ENCODE results near the gene LSAMP. TPM values are rescaled to one million over a fixed set of nuclear protein-coding genes. Genes with fewer than 3 reads are reported as not detected.

LSAMP gene
- total RNA-seq, 1 experiment from 2014 or later, result 0.90 TPM

DNA sequence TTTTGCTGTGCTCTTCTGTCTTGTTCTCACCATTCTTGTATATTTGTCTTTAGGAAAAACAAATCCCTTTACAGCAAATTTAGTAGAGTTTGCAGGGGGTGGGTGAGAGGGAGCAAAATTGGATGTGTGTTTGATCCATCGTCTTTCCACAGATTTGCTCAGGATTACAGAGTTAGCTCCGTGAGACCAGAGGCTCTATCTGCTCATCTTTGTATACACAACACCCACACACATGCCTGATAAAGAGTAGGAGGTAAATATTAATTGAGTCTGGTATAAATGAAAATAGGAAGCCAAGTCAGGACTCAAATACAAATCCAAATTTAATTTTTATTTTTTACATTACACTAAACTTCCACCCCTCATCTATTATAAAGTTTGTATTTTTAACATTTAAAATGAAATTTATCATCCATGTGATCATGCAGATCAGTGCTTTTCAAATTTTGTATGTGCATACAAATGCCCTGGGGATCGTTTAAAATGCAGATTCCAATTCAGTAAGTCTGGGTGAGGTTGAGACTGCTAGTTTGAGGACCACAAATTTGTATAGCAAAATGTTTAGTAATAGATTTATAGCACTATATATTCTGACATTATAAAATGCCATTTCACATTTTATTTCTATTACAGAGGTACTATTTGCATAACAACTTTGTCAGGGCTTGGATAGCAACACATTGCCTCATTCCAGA is 326.7 kb downstream of the LSAMP start:
- TF ChIP-seq CTCF (conservative IDR thresholded peaks at IDR 0.05), result no peak
- Histone ChIP-seq H2BK12ac (ENCODE audit: insufficient read length, low read depth, low read length) (no peak overlapping the region), H2BK5ac (ENCODE audit: insufficient read length, low read length) (no peak overlapping the region), H3K4ac (ENCODE audit: low read depth, low read length) (no peak overlapping the region), H3K27ac (ENCODE audit: insufficient read length, low read depth, low read length) (no peak overlapping the region), H4K20me1 (ENCODE audit: control insufficient read depth, insufficient read depth, insufficient read length) (no peaks in the 10 kb centered on the region), H4K91ac (ENCODE audit: insufficient read length, low read depth, low read length) (no peak overlapping the region), H4K8ac (replicated peaks; ENCODE audit: insufficient read length, low read depth, low read length) (no peak overlapping the region), H3K79me2 (ENCODE audit: insufficient read depth, low read length) (no peaks in the 10 kb centered on the region), H3K79me1 (ENCODE audit: insufficient read depth, low read depth, low read length, poor library complexity, severe bottlenecking) (no peaks in the 10 kb centered on the region), H2AFZ (ENCODE audit: low read length) (no peak overlapping the region), H3K9me3 (ENCODE audit: control insufficient read depth, low read depth, low read length) (no peaks in the 10 kb centered on the region), H3K27me3 (ENCODE audit: insufficient read depth, low read length) (no peaks in the 10 kb centered on the region), H3K23me2 (ENCODE audit: insufficient read length, low read depth, low read length, poor library complexity, severe bottlenecking) (no peaks in the 10 kb centered on the region), H2BK120ac (ENCODE audit: low read depth, low read length, poor library complexity, severe bottlenecking) (no peak overlapping the region), H2BK20ac (ENCODE audit: low read depth, low read length, poor library complexity, severe bottlenecking) (no peak overlapping the region), H3T11ph (ENCODE audit: low read length) (no peak overlapping the region), H3K4me1 (ENCODE audit: insufficient read depth, low read length) (no peaks in the 10 kb centered on the region; the same call in 1 of the 2 replicates), H4K5ac (ENCODE audit: insufficient read length, low read depth, low read length) (no peak overlapping the region), H3K9ac (ENCODE audit: extremely low read depth, insufficient read length, low read length) (no peak overlapping the region), H3K18ac (ENCODE audit: insufficient read length, low read depth, low read length) (no peak overlapping the region), H3K56ac (ENCODE audit: insufficient read length, low read depth, low read length) (no peak overlapping the region), H3K14ac (ENCODE audit: insufficient read depth, low read length) (no peak overlapping the region), H2BK15ac (ENCODE audit: low read depth, low read length) (no peak overlapping the region), H2AK5ac (ENCODE audit: insufficient read length, low read length) (no peak overlapping the region), H3K4me2 (ENCODE audit: insufficient read depth, insufficient read length, low read length) (no peak overlapping the region), H3K23ac (ENCODE audit: insufficient read length, low read depth, low read length) (no peak overlapping the region)
- Mint-ChIP-seq H3K36me3 (ENCODE audit: insufficient read depth in 1 of 3, low read depth in 3 of 3) (peaks cover 0 to 2% (median 0%) of the 10 kb centered on the region in 3 experiments; a peak in 1 of 7 replicates), H3K27ac (peak overlapping the region in 2 of 3 experiments; percentile 7 to 30; a peak in 3 of 7 replicates), H3K4me1 (peaks cover 24 to 27% of the 10 kb centered on the region in 2 experiments), H3K27me3 (ENCODE audit: low read depth) (no peaks in the 10 kb centered on the region), H3K9me3 (no peaks in the 10 kb centered on the region), H3K4me3 (no peak overlapping the region)
- no CpG with 5 or more reads among the region's 3 CpGs for WGBS (ENCODE audit: extremely low coverage, insufficient read length, low lambda C conversion rate)
- DNase-seq, result no peak
